Hypothalamus (tissue), 51 donors: ENCODE results near the gene ATP10A.

Source experiments
- DNase-seq, 51 donors: peaks; one replicate each; lab custom pipeline; 2025; lab: John Stamatoyannopoulos, UW

Gene ATP10A

DNA sequence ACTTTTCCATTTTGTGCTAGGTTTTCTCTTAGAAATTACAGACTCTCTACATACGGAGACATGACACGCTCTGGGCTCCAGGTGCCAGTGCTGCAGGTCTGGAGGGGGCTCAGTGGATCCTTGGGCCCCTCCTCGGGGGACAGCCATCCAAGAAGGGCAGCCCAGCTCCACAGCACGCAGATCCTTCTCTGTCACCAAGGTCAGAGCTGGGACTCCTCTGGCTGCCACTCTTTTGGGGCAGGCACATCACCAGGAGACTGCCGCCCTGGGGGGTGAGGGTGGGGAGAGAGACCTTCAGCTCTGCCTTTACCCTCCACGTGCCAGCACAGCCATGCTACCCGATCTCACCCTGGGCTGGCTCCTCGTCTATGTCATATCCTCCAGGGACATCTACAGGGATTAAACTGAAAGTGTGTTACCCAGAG is 65.6 kb downstream of the ATP10A start:
- no peak for DNase-seq

DNA sequence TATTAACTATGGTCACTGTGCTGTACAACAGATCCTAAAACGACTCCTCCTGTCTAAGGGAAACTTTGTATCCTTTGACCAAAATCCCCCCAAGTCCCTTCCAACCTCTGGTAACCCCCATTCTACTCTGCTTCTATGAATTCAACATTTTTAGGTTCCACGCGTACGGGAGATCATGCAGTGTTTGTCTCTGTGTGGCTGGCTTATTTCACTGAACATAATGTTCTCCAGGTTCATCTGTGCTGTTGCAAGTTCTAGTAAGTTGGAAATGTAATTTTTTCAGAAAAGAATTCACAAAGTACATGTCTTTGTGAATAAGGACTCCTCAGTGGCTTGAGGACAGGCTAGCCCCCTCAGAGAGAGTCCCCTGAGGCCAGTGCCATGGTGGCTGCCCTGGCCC is 66.1 kb downstream of the ATP10A start:
- no peak for DNase-seq

DNA sequence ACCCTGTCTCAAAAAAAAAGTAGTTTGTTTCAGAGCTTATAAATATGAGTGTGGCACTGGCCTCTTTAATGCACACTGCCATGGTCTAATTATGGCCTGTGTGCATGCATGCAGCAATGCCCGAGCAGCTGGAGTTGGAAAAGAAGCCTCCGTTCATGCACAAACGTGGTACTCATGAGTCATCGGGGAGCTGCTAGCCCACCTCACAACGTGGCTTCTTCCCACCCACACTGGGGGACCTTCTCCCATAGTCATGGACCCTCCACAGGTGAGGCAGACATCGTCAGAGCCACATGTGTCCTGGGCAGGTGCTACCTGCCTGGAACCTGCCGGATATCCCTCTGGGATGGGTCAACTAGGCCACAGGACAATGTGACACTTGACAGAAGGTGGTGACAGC is 66.7 kb downstream of the ATP10A start:
- no peak for DNase-seq

DNA sequence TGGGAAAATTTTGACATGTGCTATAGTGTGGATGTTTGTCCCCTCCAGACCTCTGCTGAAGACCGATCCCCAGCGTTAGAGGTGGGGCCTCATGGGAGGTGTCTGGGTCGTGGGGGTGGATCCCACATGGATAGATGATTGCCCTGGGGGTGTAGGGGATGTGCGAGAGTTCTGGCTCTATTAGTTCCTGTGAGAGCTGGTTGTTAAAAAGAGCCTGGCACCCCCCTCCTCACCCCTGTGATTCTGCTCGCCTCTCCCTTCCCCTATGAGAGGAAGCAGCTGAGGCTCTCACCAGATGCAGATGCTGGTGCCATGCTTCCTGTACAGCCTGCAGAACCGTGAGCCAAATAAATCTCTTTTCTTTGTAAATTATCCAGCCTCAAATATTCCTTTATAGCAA is 67.4 kb downstream of the ATP10A start:
- DNase-seq = no peak

DNA sequence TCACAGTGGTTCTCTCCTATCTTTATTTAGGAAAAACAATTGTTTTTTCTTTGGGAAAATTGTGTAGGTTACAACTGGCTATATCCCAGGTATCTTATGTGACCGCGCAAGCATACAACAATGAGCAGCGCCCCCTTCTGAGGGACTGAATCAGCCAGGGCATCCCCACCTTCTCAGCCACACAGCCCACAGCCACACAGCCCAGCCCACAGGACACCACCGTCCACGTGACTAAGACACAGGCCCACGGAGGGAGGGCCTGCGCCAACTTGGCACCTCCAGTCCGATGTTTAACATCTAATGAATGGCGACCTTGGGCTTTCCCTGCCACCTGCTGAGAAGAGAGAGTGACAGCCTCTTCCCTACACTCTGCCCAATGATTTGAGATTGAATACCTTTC is 68.1 kb downstream of the ATP10A start:
- no peak for DNase-seq

DNA sequence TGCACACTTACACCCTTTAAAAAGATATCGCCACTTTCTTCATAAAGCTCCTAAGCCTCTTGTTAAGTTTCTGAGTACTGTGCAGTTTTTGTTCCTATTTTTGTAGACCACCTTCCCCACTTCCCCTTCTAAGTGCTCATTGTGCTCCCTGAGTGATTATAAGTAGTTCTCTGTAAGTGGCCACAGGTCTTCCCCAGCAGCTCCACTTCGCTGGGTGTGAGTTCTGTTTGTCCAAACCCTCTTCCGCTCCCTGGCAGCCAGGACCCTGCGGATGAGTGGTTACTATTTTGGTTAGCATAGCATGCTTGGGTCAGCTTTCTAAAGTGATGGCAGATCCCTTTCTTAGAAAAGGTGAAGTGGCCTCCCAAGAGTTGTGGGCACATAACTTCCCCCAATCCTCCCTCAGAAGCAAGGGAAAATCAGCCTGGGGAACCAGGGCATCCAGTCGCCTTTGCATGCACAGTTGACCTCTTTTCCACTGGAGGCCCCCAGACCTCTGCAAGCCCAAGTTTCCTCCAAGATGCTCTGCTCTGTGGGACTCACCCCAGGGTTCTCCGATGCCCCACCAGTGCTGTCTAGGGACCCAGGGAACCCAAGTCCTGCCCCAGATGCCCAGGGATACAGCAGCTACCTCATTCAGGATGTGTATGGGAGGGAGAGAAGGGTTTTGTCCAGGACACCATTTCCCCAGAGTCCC is 69.6 kb downstream of the ATP10A start:
- DNase-seq = no peak

DNA sequence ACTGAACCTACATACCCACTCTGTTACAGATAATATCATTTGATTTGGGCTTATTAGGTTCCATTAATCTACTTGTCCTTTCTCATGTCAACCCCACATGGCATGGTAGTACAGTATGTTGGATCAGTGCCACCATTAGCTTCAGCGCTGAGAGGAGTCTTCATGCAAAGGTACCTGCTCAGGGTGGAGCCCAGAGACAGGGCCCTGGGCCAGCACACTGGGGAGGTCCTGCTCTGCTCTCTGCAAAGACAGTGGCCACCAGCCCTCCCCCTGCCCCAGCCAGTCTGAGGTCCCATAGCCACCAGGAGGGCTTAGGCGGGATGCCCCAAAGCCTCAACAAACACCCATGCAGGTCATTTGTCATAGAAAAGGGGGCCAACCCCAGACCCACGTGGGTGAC is 71.0 kb downstream of the ATP10A start:
- no peak for DNase-seq

DNA sequence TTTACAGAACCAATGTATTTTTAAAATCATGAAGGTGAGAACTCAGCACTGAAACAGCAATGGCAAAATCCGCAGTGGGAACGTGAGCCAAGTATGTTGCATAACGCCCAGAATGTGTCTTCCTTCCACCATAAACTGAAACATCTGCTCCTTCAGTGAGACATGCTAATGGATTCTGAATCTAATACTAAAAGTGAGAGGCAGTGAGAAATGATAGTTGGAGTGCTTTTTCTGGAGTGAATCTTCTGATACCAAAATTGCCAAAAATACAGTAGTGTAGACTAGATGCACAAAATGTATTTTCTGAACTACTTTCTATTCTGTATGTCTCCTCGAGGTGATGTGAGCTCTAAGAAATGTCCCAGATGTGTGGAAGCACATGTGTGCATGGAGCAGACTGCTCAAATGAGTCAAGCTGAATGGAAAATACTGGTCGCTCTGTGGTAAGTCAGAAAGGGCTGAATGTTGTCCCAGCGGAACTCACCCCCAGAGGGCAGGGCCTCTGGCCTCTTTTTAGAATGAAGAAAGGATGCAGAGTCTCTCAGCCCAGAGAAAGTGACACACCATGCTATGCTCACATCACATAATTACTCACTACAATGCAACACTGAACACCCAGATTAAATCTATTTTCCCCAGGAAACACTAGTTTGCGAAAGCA is 73.0 kb downstream of the ATP10A start:
- no peak for DNase-seq

DNA sequence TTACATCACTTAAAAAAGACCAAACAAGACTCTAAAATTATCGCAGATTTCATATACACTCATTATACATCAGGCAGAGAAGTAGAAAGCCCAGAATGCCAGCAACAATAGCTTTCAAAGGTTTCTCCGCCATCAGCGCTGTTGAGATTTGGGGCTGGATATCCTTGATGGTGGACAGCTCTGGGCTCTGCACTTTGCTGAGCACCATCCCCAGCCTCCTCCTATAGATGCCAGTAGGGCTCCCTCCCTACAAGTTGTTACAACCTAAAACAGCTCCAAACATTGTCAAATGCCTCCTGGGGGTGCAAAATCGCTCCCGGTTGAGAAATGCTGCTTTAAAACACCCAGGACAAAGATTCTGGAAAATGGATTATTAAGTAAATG is 73.5 kb downstream of the ATP10A start:
- no peak for DNase-seq

DNA sequence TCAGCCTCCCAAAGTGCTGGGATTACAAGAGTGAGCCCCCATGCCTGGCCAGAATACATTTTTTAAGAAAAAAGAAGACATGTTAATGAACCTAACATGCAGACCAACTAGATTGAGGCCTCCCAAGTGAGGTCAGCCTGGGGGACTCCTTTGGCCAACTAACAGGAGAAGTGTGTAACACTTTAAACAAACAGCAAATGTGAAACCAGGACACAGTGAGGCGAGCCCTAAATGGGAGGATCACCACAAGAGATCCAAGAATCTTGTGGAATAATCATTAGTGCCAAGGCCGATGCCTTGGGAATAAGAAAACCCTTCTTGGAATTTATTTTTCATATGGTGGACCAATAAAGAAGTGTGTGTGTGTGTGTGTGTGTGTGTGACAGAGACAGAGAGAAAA is 73.9 kb downstream of the ATP10A start:
- DNase-seq = no peak

DNA sequence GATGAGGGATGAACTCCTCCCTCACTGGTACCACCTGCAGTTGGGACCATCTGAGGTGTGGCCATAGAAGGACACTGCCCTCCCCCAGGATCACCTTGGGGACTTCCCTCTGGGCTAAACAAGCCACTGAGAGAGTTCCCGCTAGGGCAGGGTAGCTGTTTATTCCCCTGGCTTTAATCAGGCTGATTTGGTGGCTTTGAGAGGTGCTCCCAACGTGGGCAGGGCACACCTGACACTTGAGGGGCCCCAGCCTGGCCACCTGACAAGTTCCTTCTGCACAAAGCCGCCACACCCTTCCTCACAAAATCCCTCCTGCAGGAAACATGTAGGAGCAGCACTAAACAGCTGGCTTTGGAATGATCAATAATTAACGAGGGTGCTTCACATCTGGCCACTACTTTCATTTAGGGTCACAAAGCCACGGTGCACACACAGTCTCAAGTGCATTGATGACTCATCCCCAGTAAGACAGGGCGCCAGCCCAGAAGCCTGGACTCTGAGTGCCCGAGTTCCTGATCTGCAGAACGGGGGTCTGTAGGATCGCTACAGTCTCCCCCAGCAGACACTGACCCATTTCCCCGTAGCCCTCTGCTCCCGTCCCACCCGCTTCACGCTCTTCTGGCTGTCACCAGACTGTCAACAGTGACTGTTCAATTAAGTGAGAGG is 75.1 kb downstream of the ATP10A start:
- no peak for DNase-seq

DNA sequence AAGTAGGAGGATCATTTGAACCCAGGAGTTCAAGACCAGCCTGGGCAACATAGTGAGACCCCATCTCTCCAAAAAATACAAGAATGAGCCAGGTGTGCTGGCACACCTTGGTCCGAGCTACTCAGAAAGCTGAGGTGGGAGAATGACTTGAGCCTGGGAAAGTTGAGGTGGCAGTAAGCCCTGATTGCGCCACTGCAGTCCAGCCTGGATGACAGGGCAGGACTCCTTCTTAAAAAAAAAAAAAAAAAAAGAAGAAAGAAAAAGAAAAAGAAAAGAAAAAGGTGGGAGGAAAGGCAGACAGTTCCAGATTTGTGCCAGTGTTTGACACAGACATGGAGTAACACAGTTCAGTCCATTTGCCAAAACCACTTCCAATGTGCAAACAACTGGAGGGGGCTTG is 75.7 kb downstream of the ATP10A start:
- no peak for DNase-seq

DNA sequence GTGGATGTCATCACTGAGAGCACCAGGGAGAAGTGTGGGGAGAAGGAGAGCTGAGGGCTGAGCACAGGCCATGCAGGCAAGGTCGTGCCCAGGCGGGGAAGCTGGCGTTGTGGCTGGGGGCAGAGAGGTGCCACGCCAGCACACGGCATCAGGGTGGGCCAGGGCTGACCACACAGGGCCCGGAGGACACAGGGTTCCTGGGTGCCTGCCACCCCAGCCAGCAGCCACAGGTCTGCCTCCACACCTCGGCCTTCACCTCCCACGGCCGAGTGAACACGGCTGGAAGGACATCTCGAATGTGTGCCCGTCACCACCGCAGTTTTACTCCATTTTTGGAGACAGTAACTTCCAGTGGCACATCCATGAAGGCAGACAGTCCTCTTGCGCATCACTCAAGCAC is 77.1 kb downstream of the ATP10A start:
- no peak for DNase-seq

DNA sequence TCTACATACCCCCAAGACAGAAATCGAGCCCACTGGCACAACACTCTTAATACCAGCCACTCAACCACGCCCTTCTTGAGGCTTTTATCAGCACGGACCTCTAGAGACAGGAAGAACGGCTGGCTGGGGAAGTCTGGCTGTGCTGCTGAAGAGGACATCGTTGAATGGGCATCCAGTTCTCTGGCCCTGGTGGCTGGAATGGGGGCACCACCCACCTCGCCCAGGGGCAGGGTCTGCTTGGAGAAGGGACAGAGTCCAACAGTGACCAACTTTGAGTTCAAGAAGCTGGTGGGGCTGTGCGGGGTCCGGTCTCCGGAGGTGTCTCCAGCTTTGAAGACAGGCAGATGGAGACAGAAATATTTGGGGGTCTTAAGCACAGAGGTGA is 77.5 kb downstream of the ATP10A start:
- DNase-seq = no peak

DNA sequence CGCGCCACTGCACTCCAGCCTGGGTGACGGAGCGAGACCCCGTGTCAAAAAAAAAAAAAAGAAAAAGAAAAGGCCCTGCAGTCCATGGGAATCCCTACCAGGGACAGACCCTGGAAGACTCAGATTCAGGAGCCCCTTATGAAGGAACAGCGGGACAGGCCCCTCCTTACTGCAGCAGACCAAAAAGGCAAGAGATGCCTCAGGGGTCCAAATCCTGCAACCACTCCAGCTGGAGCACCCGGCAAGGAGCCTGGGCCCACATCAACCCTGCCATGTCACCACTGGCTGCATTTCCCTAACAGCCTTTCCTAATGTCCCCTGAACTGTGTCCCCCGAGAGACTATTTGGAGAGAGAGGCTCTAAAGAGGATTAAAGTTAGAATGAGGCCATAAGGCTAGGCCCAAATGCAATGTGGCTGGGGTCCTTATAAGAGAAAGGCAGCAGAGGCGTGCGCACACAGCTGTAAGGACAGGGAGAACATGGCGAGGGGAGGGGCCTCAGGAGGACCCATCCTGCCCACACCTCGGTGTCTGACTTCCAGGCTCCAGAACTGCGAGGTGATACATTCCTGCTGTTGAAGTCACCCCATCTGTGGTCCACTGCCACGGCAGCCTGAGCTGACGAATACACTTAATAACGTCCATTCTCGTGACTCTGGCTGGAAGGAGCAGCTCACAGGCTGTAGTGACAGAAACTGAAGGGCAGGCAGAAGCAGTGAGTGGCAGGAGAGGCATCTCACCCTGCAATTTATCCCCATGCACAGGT is 78.1 kb downstream of the ATP10A start:
- no peak for DNase-seq

DNA sequence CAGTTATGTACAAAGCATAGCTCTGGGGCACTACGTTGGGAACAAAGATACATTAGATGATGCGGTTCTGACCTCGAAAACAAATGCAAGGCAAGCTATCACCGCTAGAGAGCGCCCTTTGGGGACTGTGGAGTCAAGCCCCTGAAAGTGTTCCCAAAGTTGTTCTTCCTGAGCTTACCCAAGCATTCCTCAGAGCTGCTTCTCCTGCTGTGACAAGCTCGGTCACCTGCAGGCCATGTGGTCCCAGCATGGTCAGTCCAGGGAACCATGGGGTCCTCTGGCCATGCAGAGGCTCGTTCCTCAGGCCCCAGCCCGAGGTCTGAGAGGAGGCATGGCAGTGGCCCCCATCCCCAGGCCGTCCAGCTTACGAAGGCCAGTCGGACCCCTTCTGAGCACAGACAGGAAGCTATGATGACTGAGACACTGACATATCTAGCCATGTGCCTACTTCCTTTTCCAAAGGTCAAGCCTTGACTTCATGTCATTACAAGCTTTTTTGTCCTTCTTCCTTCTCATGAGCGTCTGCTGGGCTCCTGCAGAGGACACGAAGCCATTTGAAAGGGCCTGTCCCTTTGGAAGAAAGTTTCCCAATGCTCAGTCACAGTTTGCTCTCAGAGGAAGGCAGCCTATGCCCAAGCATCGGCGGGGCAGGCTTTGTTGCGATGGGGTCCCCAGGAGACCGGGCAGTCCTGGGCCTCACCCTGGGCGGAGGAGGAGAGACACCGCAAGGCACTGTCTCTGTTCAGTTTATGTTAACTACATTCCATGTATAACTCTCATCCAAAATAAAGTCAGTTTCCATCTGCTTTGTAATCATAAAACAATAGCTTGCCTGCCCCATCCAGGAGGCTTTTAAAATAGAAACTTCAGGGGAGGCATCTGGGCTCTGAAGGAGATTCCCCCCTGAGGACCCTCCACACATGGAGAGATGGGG is 79.3 kb downstream of the ATP10A start:
- DNase-seq = no peak

DNA sequence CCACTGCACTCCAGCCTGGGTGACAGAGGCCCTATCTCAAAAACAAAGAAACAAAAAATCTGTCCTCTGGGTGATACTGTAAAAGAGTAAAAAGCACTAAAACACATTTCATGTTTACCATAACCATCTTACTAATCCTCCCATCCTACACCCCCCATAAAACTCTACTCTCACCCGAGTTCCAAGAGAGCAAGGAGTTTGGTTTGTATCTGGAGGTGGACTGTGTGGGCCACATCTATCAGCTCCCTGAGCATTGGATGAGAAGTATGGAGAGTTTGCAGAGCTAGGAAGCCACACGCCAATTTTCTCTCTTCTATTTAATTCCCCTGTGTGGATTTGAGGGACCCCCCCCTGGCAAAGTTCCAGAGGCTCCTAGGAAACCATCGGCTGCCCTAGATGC is 80.0 kb downstream of the ATP10A start:
- no peak for DNase-seq

DNA sequence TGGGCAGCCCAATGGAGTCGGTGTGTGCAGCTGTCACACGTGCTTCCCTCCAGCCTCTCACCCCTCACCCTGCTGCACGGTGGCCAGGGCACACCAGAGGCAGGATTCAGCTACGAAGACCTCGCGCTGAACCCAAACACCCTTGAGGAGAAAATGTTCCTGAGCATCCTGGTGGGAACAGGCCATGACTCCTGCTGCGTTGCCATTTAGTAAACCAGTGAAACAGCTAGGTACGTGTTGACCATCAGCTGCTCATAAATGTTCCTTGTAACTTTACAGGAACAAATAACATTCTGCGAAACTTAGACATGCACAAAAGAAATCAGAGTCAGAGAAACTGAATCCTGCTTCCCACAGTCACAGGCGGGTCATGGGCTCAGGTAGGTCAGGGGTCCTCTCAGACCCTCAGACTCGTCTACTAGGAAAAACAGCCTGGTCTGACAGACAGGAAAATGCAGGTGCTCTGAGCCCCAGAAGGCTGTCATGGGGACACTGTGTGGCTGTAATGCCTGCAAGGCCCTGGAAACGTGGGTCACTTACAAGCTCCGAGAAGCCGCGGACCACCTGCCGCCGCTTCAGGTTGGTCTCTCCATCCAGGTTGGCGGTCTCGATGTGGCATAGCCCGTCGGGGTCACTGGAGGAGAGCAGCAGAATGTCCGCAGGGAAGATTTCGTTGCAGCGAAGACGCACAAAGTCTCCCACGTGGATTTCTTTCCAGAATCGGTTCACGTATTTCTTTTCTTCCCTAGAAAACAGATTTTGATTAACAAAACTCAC is 82.5 kb downstream of the ATP10A start:
- DNase-seq = no peak

DNA sequence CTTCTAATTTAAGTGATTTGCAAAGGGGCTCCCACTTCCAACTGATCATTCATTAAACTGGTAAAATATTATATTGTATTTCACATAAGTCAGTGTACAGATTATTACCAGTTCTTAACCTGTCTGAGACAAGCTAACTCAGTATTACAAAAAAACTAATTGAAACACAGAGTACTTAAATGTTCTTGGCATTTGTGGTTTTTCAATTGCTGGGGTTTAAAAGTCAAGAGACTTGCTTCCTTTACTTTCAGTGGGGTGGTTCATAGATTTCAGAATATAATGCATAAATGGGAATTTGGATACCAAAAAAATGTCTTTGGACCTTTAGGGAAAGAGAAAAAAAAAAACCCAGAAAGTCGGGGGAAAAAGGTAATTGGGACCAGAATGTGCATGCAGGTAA is 85.0 kb downstream of the ATP10A start:
- no peak for DNase-seq

DNA sequence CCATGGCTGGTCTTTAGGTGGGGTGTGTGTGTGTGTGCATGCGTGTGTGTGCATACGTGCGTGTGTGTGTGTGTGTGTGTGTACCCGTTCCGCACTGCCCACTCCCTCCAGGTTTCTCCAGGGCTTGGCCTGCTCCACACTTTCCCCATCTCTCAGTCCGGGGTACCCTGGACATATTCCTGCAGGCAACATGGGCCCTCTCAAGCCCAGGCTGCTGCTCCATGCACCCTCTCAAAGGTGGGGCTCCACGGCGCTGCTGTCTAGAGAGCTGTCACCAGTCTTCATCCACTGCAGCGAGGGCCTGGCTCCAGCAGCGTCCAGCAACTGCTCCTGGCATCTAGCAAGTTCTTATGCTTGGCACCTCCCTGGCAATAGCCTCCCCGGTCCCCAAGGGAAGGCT is 86.1 kb downstream of the ATP10A start:
- no peak for DNase-seq
